Loucy (cell line): ENCODE data around the gene PGM2.
A peak's percentile ranks its signal among the peaks of the same experiment; 100 is the strongest.

Source experiments
- H2AFZ ChIP-seq: fragments of 200-600 bp; sonication (generic); 2 replicates; pipeline ENCODE4 v1.6.0; 2016; ENCODE audit warnings: antibody characterized with exemption, mild to moderate bottlenecking, low read length, moderate library complexity
- H3F3A ChIP-seq: fragments of 200-600 bp; 2 replicates; pipeline ENCODE4 v1.6.0; 2016; ENCODE audit warnings: antibody characterized with exemption, low read depth, mild to moderate bottlenecking
- H3K27me3 ChIP-seq: fragments of 200-600 bp; sonication (generic); 2 replicates; pipeline ENCODE4 v1.6.1; 2014; ENCODE audit warnings: low read length, mild to moderate bottlenecking; ENCODE audit not compliant: insufficient read depth, poor library complexity, severe bottlenecking
- H3K36me3 ChIP-seq: fragments of 200-600 bp; sonication (generic); 2 replicates; pipeline ENCODE4 v1.6.1; 2016; ENCODE audit warnings: low read length; ENCODE audit not compliant: insufficient read depth
- H3K4me1 ChIP-seq: fragments of 200-600 bp; sonication (generic); 2 replicates; pipeline ENCODE4 v1.5.1; 2014; ENCODE audit warnings: low read length, mild to moderate bottlenecking; ENCODE audit not compliant: insufficient read depth, poor library complexity, severe bottlenecking
- H3K4me2 ChIP-seq: fragments of 200-600 bp; sonication (generic); 2 replicates; pipeline ENCODE4 v1.6.0; 2014; ENCODE audit warnings: antibody characterized with exemption, low read length, low read depth, mild to moderate bottlenecking; ENCODE audit not compliant: poor library complexity, severe bottlenecking
- H3K4me3 ChIP-seq: fragments of 200-600 bp; sonication (generic); 2 replicates; pipeline ENCODE4 v1.5.1; 2014; ENCODE audit warnings: low read length, mild to moderate bottlenecking, mixed read lengths; ENCODE audit not compliant: poor library complexity, severe bottlenecking
- H3K79me2 ChIP-seq: fragments of 200-600 bp; sonication (generic); 2 replicates; pipeline ENCODE4 v1.6.1; 2014; ENCODE audit warnings: low read length; ENCODE audit not compliant: insufficient read depth
- H3K9ac ChIP-seq: fragments of 200-600 bp; sonication (generic); 2 replicates; pipeline ENCODE4 v1.6.0; 2014; ENCODE audit warnings: mild to moderate bottlenecking, low read depth, low read length, moderate library complexity; ENCODE audit not compliant: poor library complexity, severe bottlenecking
- H3K9me2 ChIP-seq: fragments of 200-600 bp; sonication (generic); replicated peaks from 2 replicates; pipeline ENCODE4 v1.6.1; 2016; ENCODE audit warnings: low read depth, low read length, mixed read lengths
- H3K9me3 ChIP-seq: fragments of 200-600 bp; sonication (generic); 2 replicates; pipeline ENCODE4 v1.6.1; 2014; ENCODE audit warnings: mild to moderate bottlenecking, antibody characterized with exemption, low read length, low read depth; ENCODE audit not compliant: insufficient read depth
- H4K20me1 ChIP-seq: fragments of 200-600 bp; sonication (generic); 2 replicates; pipeline ENCODE4 v1.6.0; 2014; ENCODE audit warnings: antibody characterized with exemption, low read length, mild to moderate bottlenecking; ENCODE audit not compliant: insufficient read depth, poor library complexity, severe bottlenecking
- CTCF ChIP-seq: fragments of 200-600 bp; sonication (generic); conservative IDR thresholded peaks from 2 replicates; pipeline ENCODE4 v1.5.1; 2014; ENCODE audit warnings: mild to moderate bottlenecking, antibody characterized with exemption, low read length
- EZH2phosphoT487 ChIP-seq: fragments of 200-600 bp; IDR thresholded peaks from 2 replicates; pipeline ENCODE4 v1.6.1; 2018; ENCODE audit warnings: antibody characterized with exemption, mild to moderate bottlenecking, moderate library complexity, borderline replicate concordance

Gene PGM2

GRCh38 chr4:37895271-37895670, 68.8 kb downstream of the PGM2 start:
- Histone ChIP-seq H3K4me2 (peak overlapping the region; percentile 45), H3F3A (no peaks in the 10 kb centered on the region), H3K36me3 (no peaks in the 10 kb centered on the region), H3K27me3 (no peaks in the 10 kb centered on the region), H3K79me2 (peaks cover 69% of the 10 kb centered on the region), H3K9me3 (no peaks in the 10 kb centered on the region), H3K4me3 (no peak overlapping the region), H3K9ac (no peak overlapping the region), H4K20me1 (peaks cover 17% of the 10 kb centered on the region), H3K9me2 (no peaks in the 10 kb centered on the region), H3K4me1 (peaks cover 39% of the 10 kb centered on the region), H2AFZ (no peak overlapping the region)
- TF ChIP-seq EZH2phosphoT487 (no peak), CTCF (no peak)

GRCh38 chr4:37896206-37896860, 69.8 kb downstream of the PGM2 start:
- no peak overlapping the region for H3K9ac ChIP-seq
- peak overlapping the region; percentile 45 for H3K4me2 ChIP-seq

GRCh38 chr4:37902212-37902611, 75.7 kb downstream of the PGM2 start:
- Histone ChIP-seq H3K36me3 (peaks cover 11% of the 10 kb centered on the region; the same call in 1 of the 2 replicates), H4K20me1 (peaks cover 9% of the 10 kb centered on the region), H3K4me1 (peaks cover 42% of the 10 kb centered on the region), H3K9me3 (no peaks in the 10 kb centered on the region), H3K4me3 (no peak overlapping the region), H3K4me2 (peak overlapping the region; percentile 9), H3K27me3 (no peaks in the 10 kb centered on the region), H2AFZ (no peak overlapping the region), H3K9me2 (no peaks in the 10 kb centered on the region), H3K79me2 (peaks cover 52% of the 10 kb centered on the region), H3F3A (no peaks in the 10 kb centered on the region), H3K9ac (no peak overlapping the region)
- TF ChIP-seq CTCF (no peak), EZH2phosphoT487 (no peak)

More at GRCh38 chr4:37896206-37896860, 69.8 kb downstream of the PGM2 start:
- no peaks in the 10 kb centered on the region for H3F3A ChIP-seq
- no peaks in the 10 kb centered on the region for H3K27me3 ChIP-seq
- no peaks in the 10 kb centered on the region for H3K9me3 ChIP-seq
- peaks cover 17% of the 10 kb centered on the region for H4K20me1 ChIP-seq
- H3K79me2 ChIP-seq: peaks cover 69% of the 10 kb centered on the region
- H3K4me3 ChIP-seq: peak overlapping the region; percentile 1
- no peak overlapping the region for H2AFZ ChIP-seq
- H3K9me2 ChIP-seq: no peaks in the 10 kb centered on the region
- H3K4me1 ChIP-seq: peaks cover 41% of the 10 kb centered on the region
- H3K36me3 ChIP-seq: no peaks in the 10 kb centered on the region
- TF ChIP-seq CTCF (no peak), EZH2phosphoT487 (no peak)
